B cell (primary cell): ENCODE data around the gene XRCC3.

Experiments
- CTCF ChIP-seq: fragments of 200-600 bp; IDR thresholded peaks from one replicate; pipeline ENCODE4 v1.8.0; 2022; ENCODE audit warnings: antibody characterized with exemption, mild to moderate bottlenecking
- EZH2 ChIP-seq: IDR thresholded peaks from 2 replicates; pipeline ENCODE4 v1.6.1; 2012; ENCODE audit warnings: borderline replicate concordance, low read depth, mild to moderate bottlenecking, moderate library complexity, low read length; ENCODE audit not compliant: insufficient read depth, poor library complexity, severe bottlenecking

GRCh38 chr14:103746701-103747100 lies 31.4 kb upstream of the XRCC3 start:
- TF ChIP-seq CTCF (no peak), EZH2 (no peak)
